ENCODE results near the gene NES.

GRCh38 chr1:156638189-156638985 lies 38.8 kb downstream of the NES start:
- TF ChIP-seq POLR2A (IDR thresholded peaks at IDR 0.05) (no peak), CTCF (IDR thresholded peaks at IDR 0.05) (no peak)
